NCI-H748 (cell line): ENCODE data around the gene GCHFR.

Experiments used
- DNase-seq: peaks from one replicate; lab custom pipeline; 2025; ENCODE audit not compliant: unreplicated experiment; lab: John Stamatoyannopoulos, UW

GCHFR gene

DNA sequence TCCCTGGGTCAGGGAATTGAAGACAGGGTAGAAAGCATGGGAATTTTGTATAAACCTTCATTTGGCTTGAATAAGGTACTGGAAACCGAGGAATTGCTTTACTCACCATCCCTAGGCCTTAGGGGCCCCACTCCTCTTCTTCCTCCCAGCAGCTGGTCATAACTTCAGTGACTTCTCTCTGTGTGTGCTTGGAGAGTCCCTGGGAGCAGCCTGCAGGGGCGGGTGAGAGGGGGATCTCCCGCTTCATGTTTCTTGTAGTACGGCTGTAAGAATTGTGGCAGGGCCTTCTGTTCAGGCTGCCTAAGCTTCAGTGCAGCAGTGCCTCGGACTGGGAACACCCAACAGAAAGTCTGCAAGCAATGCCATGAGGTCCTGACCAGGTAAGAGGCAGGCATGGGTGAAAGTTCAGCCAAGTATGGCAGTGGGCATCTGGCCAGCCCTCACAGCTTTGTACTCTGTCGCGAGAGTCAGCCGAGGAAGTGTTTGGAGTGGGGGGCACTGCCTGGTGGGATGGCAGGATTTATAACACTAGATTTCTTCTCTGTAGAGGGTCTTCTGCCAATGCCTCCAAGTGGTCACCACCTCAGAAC is 45.1 kb downstream of the GCHFR start:
- DNase-seq, result no peak

DNA sequence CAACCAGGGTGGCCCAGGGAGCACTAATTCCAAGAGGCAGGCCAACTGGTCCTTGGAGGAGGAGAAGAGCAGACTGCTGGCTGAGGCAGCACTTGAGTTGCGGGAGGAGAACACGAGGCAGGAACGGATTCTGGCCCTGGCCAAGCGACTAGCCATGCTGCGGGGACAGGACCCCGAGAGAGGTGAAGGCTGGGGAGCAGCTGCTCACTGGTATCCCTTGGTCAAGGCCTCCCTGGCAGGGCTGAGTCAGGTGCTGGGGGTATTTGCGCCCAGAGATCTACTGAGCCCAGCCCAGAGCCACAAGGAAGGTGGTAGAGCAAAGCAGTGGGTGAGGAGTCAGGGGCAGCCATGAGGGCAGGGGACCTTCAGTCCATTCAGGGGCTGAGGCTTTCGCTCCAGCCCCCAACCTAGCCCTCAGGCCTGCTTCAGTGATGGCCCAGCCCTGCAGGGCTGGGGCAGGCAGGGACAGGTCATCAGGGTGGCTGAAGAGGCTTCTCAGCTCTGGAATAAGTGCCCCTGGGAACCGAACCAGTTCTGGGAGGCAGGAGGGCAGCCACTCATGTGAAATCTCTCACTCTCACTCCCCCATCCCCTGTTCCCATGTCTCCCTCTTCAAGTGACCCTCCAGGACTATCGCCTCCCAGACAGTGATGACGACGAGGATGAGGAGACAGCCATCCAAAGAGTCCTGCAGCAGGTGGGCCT is 49.0 kb downstream of the GCHFR start:
- no peak for DNase-seq

DNA sequence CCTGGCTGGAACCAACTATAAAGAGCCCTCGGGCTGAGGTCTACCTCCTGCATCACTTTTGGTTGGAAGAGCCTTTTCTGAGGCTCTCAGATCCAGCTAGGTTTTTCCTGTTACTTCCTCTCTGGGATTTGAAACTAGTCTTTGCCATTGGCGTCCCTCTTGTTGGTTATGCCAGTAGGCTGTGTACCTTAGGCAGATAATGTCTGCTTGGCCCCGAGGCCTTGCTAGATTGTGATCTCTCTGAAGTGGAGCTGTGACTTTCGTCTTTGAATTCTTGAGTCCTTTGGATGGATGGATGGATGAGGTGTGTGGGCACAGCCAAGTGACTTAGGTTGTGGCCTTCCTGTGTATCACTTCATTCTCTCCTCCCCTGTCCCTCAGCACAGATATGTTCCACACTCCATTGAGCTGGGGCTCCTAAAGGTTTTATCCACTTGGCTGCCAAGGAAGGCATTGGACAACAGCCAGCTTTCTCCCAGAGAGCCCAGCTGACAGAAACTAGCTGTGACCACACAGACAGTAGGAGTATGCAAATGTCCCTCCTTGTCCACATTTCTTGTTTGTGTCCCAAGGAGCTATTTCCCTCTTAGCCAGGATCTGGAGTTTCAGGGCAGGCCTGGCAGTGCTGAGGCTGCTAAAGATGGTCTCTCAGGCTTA is 51.3 kb downstream of the GCHFR start:
- no peak for DNase-seq
